GM12865 (cell line): ENCODE results near the gene TMEM135.
"Not testable (repeated sequence)": the region's sequence is repeated elsewhere in the genome, so short reads cannot be mapped to it uniquely, and the experiment has no call there.

Experiments used
- DNase-seq: peaks from one replicate; pipeline ENCODE4 v3.0.0; 2010; ENCODE audit warnings: low read depth
- H3K4me3 ChIP-seq: 2 replicates; pipeline ENCODE4 v1.5.1; 2011; ENCODE audit warnings: mild to moderate bottlenecking, low read depth, low read length, control low read depth
- CTCF ChIP-seq: IDR thresholded peaks from 2 replicates; pipeline ENCODE4 v1.5.1; 2011; ENCODE audit warnings: low read length, control low read depth, low read depth, inconsistent platforms; ENCODE audit not compliant: insufficient read depth; ENCODE audit errors: missing control alignments

TMEM135 gene

GRCh38 chr11:87179621-87180020 lies 141.9 kb downstream of the TMEM135 start:
- DNase-seq, result no peak
- H3K4me3 ChIP-seq, result no peak overlapping the region
- TF ChIP-seq CTCF, result no peak

- TF ChIP-seq CTCF, result no peak
- DNase-seq, result no peak
- no peak overlapping the region for H3K4me3 ChIP-seq
Observed at GRCh38 chr11:87180742-87181141, 143.0 kb downstream of the TMEM135 start.

- TF ChIP-seq CTCF, result no peak
- no peak overlapping the region for H3K4me3 ChIP-seq
- DNase-seq, result no peak
Observed at GRCh38 chr11:87181143-87181542, 143.4 kb downstream of the TMEM135 start.

- no peak for DNase-seq
- TF ChIP-seq CTCF, result no peak
- H3K4me3 ChIP-seq, result no peak overlapping the region
Observed at GRCh38 chr11:87185228-87185627, 147.5 kb downstream of the TMEM135 start.

DNA sequence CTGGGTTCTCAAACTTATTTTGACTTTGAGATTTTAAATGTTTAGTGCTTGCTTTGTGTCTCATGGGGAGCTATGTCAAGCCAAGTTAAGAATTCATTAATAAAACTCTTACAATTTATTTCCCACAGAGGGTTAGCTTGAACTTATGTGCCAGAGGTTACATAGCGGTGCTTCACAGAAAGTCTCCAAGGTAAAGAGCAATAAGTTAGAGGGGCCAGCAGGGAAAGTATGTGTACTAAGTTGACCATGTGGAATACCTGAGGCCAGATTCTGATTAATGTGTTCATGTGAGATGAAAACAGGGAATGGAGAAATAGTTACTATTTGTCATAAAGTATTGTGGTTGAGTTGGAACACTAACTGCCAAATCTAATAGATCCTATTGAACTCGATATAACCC lies 149.3 kb downstream of the TMEM135 start:
- no peak for TF ChIP-seq CTCF
- no peak overlapping the region for H3K4me3 ChIP-seq
- no peak for DNase-seq

DNA sequence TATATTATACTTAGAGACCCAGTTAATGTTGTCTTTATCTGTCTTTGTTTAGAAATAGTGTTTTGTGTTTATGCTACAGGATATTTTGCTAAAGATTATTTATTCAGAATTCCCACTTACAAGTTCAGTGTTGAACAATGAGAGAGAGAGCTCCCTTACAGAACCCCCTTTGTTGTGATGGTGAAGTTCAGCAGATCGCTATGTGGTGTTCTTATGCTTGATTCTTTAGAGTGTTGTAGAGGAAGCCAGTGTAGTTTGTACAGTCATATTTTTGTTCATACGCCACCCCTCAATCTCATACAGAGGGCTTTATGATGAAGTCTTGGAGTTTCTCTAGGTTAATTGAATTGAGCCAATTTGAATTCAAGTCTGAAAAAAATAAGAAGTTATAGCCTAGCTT lies 150.2 kb downstream of the TMEM135 start:
- H3K4me3 ChIP-seq, result no peak overlapping the region
- TF ChIP-seq CTCF, result no peak
- no peak for DNase-seq

GRCh38 chr11:87188396-87188795 lies 150.7 kb downstream of the TMEM135 start:
- H3K4me3 ChIP-seq, DNase-seq: not testable (repeated sequence)

DNA sequence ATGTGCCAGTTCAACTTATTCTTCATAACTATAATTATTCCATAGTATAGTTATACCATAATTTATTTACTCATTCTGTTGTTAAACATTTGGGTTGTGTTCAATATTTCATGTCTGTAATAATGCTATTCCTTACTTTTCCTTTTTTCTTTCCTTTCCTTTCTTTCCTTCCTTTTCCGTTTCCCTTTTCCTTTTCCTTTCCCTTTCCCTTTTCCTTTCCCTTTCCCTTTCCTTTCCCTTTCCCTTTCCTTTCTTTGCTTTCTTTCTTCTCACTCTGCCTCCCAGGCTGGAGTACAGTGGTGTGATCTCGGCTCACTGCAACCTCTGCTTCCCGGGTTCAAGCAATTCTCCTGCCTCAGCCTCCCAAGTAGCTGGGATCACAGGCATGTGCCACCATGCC lies 151.2 kb downstream of the TMEM135 start:
- DNase-seq, H3K4me3 ChIP-seq: not testable (repeated sequence)
